Caco-2 (cell line): ENCODE measurements around the gene SLC43A1. TPM values are rescaled to one million over a fixed set of nuclear protein-coding genes. Genes with fewer than 3 reads are reported as not detected.

ENCODE experiments used
- BruUV-seq: library from RNA; stranded (reverse); fragments of 400-500 nt; replicated peaks from 2 replicates; lab custom pipeline; 2021; lab: Mats Ljungman, UMichigan
- CTCF ChIA-PET: fragments of 300-600 bp; sonication (Branson Sonifier 250); formaldehyde crosslinking; loops from one replicate; lab custom pipeline; 2022; ENCODE audit warnings: antibody characterized with exemption; lab: Charles Lee
- POLR2A ChIA-PET: fragments of 300-600 bp; sonication (Branson Sonifier 250); formaldehyde crosslinking; loops from one replicate; lab custom pipeline; 2022; ENCODE audit warnings: antibody characterized with exemption; lab: Charles Lee
- DNase-seq, 2 experiments: peaks; one replicate each; pipeline versions ENCODE4 v3.0.0 to v3.0.0-alpha.2; 2020 to 2022
- H3K27me3 ChIP-seq: replicated peaks from 2 replicates; pipeline ENCODE4 v1.6.0; 2011; ENCODE audit warnings: low read length; ENCODE audit not compliant: control insufficient read depth, insufficient read depth
- H3K36me3 ChIP-seq: 2 replicates; pipeline ENCODE4 v1.5.1; 2011; ENCODE audit warnings: low read length; ENCODE audit not compliant: control insufficient read depth, insufficient read depth
- H3K4me1 ChIP-seq: fragments of 250-450 bp; sonication (Bioruptor Pico); 2 replicates; pipeline ENCODE4 v1.5.1; 2020; ENCODE audit warnings: mild to moderate bottlenecking
- H3K4me3 ChIP-seq: 2 replicates; pipeline ENCODE4 v1.5.1; 2011; ENCODE audit warnings: low read depth, mild to moderate bottlenecking, control low read depth, low read length
- H3K9me3 ChIP-seq: fragments of 250-450 bp; sonication (Bioruptor Pico); 2 replicates; pipeline ENCODE4 v1.5.1; 2020; ENCODE audit warnings: mild to moderate bottlenecking, moderate library complexity
- H3K27ac Mint-ChIP-seq: one replicate; pipeline ENCODE4 v1.8.0; 2022; ENCODE audit warnings: mixed read lengths; ENCODE audit not compliant: unreplicated experiment
- H3K27me3 Mint-ChIP-seq: one replicate; pipeline ENCODE4 v1.8.0; 2022; ENCODE audit warnings: mixed read lengths; ENCODE audit not compliant: insufficient read depth, unreplicated experiment
- H3K36me3 Mint-ChIP-seq: one replicate; pipeline ENCODE4 v1.8.0; 2022; ENCODE audit warnings: mild to moderate bottlenecking, mixed read lengths; ENCODE audit not compliant: insufficient read depth, unreplicated experiment
- H3K4me1 Mint-ChIP-seq: one replicate; pipeline ENCODE4 v1.8.0; 2022; ENCODE audit warnings: low read depth, mixed read lengths; ENCODE audit not compliant: unreplicated experiment
- H3K4me3 Mint-ChIP-seq: one replicate; pipeline ENCODE4 v1.8.0; 2022; ENCODE audit warnings: mild to moderate bottlenecking, moderate library complexity, mixed read lengths; ENCODE audit not compliant: unreplicated experiment
- H3K9me3 Mint-ChIP-seq: one replicate; pipeline ENCODE4 v1.8.0; 2022; ENCODE audit warnings: mixed read lengths; ENCODE audit not compliant: unreplicated experiment
- CTCF ChIP-seq, 2 experiments: fragments of 200-600 bp in 1 of 2; IDR thresholded peaks; 1 replicate in 1 of 2; 2 replicates in 1 of 2; pipeline versions ENCODE4 v1.5.1 to v1.8.0; 2011 to 2022; ENCODE audit warnings: antibody characterized with exemption in 1 of 2, control low read depth in 1 of 2, inconsistent platforms in 1 of 2, low read depth in 1 of 2, low read length in 1 of 2, mild to moderate bottlenecking in 1 of 2, moderate library complexity in 1 of 2; ENCODE audit not compliant: insufficient read depth in 1 of 2, severe bottlenecking in 1 of 2, unreplicated experiment in 1 of 2
- intact Hi-C: fragments of 100-400 bp; cut with micrococcal nuclease; formaldehyde crosslinking; loops from one replicate; pipeline ENCODE4 v1.10.0; 2022; ENCODE audit not compliant: unreplicated experiment
- total RNA-seq: library from RNA; stranded (reverse); gene quantifications from 2 replicates; pipeline ENCODE4 v1.2.3, GENCODE V29; 2022

SLC43A1 gene
- total RNA-seq, 1 experiment from 2014 or later: 71.7 TPM

GRCh38 chr11:57491371-57492061 lies 24.0 kb downstream of the SLC43A1 start:
- H3K4me1 ChIP-seq: peaks cover 17% of the 10 kb centered on the region
- Mint-ChIP-seq H3K27ac (no peak overlapping the region), H3K4me3 (no peak overlapping the region), H3K27me3 (no peaks in the 10 kb centered on the region), H3K4me1 (peaks cover 14% of the 10 kb centered on the region), H3K36me3 (peaks cover 53% of the 10 kb centered on the region), H3K9me3 (no peaks in the 10 kb centered on the region)
- TF ChIP-seq CTCF (IDR thresholded peaks at IDR 0.05; ENCODE audit: insufficient read depth in 1 of 2, low read depth in 1 of 2, low read length in 1 of 2, severe bottlenecking in 1 of 2, unreplicated experiment in 1 of 2): peak; percentile 69 to 74
- no peak overlapping the region for H3K4me3 ChIP-seq
- ChIA-PET CTCF (interaction anchor here (0.5 to 1.9 kb wide), 8 partner anchors 9 to 156 kb away, joined by 3 to 18 read pairs (median 4); partner anchors contain the start of gene SSRP1), POLR2A (no interaction called here)
- DNase-seq: peak in 1 of 2 experiments; percentile 64
- intact Hi-C loops: loop anchor here (2.0 kb wide), 1 partner anchor 71 kb away; no protein-coding TSS in a partner anchor
- no peaks in the 10 kb centered on the region for H3K27me3 ChIP-seq
- peaks cover 7% of the 10 kb centered on the region for H3K36me3 ChIP-seq
- no peaks in the 10 kb centered on the region for H3K9me3 ChIP-seq
- BruUV-seq: no TSS peak

GRCh38 chr11:57490456-57491248 lies 24.9 kb downstream of the SLC43A1 start:
- CTCF ChIA-PET: interaction anchor here (0.5 to 1.9 kb wide), 4 partner anchors 12 to 145 kb away, joined by 3 to 18 read pairs (median 4); no protein-coding TSS in a partner anchor
- H3K4me3 ChIP-seq: no peak overlapping the region
- no peak for TF ChIP-seq CTCF (IDR thresholded peaks at IDR 0.05; ENCODE audit: insufficient read depth in 1 of 2, low read depth in 1 of 2, low read length in 1 of 2, severe bottlenecking in 1 of 2, unreplicated experiment in 1 of 2)
- H3K4me1 ChIP-seq: peaks cover 15% of the 10 kb centered on the region
- no TSS peak for BruUV-seq
- Mint-ChIP-seq H3K27me3 (no peaks in the 10 kb centered on the region), H3K27ac (no peak overlapping the region), H3K9me3 (no peaks in the 10 kb centered on the region), H3K36me3 (peaks cover 48% of the 10 kb centered on the region), H3K4me1 (peaks cover 14% of the 10 kb centered on the region), H3K4me3 (no peak overlapping the region)
- POLR2A ChIA-PET: no interaction called here
- no peaks in the 10 kb centered on the region for H3K27me3 ChIP-seq
- no peaks in the 10 kb centered on the region for H3K9me3 ChIP-seq
- DNase-seq: no peak
- intact Hi-C loops: no loop called here
- peaks cover 5% of the 10 kb centered on the region for H3K36me3 ChIP-seq

- Mint-ChIP-seq H3K9me3 (no peaks in the 10 kb centered on the region), H3K36me3 (peaks cover 38% of the 10 kb centered on the region), H3K4me1 (peaks cover 8% of the 10 kb centered on the region), H3K4me3 (no peak overlapping the region), H3K27me3 (no peaks in the 10 kb centered on the region), H3K27ac (no peak overlapping the region)
- no peak overlapping the region for H3K4me3 ChIP-seq
- no peak for DNase-seq
- no peaks in the 10 kb centered on the region for H3K9me3 ChIP-seq
- BruUV-seq: no TSS peak
- TF ChIP-seq CTCF (IDR thresholded peaks at IDR 0.05; ENCODE audit: insufficient read depth in 1 of 2, low read depth in 1 of 2, low read length in 1 of 2, severe bottlenecking in 1 of 2, unreplicated experiment in 1 of 2): no peak
- no peaks in the 10 kb centered on the region for H3K27me3 ChIP-seq
- peaks cover 2% of the 10 kb centered on the region; the same call in 1 of the 2 replicates for H3K4me1 ChIP-seq
- POLR2A ChIA-PET: interaction anchor here (1.4 kb wide), 1 partner anchor 12 kb away, joined by 4 read pairs; no protein-coding TSS in a partner anchor
- H3K36me3 ChIP-seq: peaks cover 4% of the 10 kb centered on the region
- CTCF ChIA-PET: interaction anchor here (0.6 to 1.1 kb wide), 2 partner anchors 11 to 39 kb away, joined by 4 to 7 read pairs; no protein-coding TSS in a partner anchor
- intact Hi-C loops: no loop called here
Observed at GRCh38 chr11:57487920-57488659, 27.4 kb downstream of the SLC43A1 start.
